Hepatocyte (in vitro differentiated cells): ENCODE results near the gene IRF2BPL.

Experiments
- CTCF ChIP-seq: fragments of 200-600 bp; sonication (generic); IDR thresholded peaks from 2 replicates; pipeline ENCODE4 v1.5.1; 2016; ENCODE audit warnings: antibody characterized with exemption, mild to moderate bottlenecking; ENCODE audit not compliant: poor library complexity
- EZH2 ChIP-seq: fragments of 200-600 bp; sonication (generic); IDR thresholded peaks from 2 replicates; pipeline ENCODE4 v1.6.1; 2016; ENCODE audit warnings: antibody characterized with exemption, mild to moderate bottlenecking, borderline replicate concordance
- EZH2phosphoT487 ChIP-seq: fragments of 200-600 bp; sonication (generic); IDR thresholded peaks from one replicate; pipeline ENCODE4 v1.6.1; 2018; ENCODE audit warnings: antibody characterized with exemption, mild to moderate bottlenecking, low read depth, moderate library complexity; ENCODE audit not compliant: unreplicated experiment, severe bottlenecking

- TF ChIP-seq EZH2phosphoT487 (no peak), CTCF (no peak), EZH2 (no peak)
Observed at GRCh38 chr14:77014004-77014604, 14.4 kb downstream of the IRF2BPL start.
